MM.1S (cell line): Measurements from ENCODE around the gene CNPY2.

ENCODE experiments used
- DNase-seq: peaks from one replicate; pipeline ENCODE4 v3.0.0-alpha.2; 2015
- H2AFZ ChIP-seq: fragments of 300-600 bp; sonication (generic); 2 replicates; pipeline ENCODE4 v1.6.0; 2016; ENCODE audit warnings: antibody characterized with exemption, low read length
- H3F3A ChIP-seq: fragments of 300-600 bp; sonication (generic); 2 replicates; pipeline ENCODE4 v1.6.1; 2016; ENCODE audit warnings: mild to moderate bottlenecking, antibody characterized with exemption, low read length, moderate library complexity, mixed read lengths; ENCODE audit not compliant: insufficient read depth
- H3K27ac ChIP-seq: fragments of 300-600 bp; sonication (generic); 2 replicates; pipeline ENCODE4 v1.5.1; 2016; ENCODE audit warnings: mild to moderate bottlenecking, low read length
- H3K27me3 ChIP-seq: fragments of 300-600 bp; sonication (generic); replicated peaks from 2 replicates; pipeline ENCODE4 v1.6.0; 2016; ENCODE audit warnings: low read length; ENCODE audit not compliant: insufficient read depth
- H3K36me3 ChIP-seq: fragments of 300-600 bp; sonication (generic); replicated peaks from 2 replicates; pipeline ENCODE4 v1.6.1; 2016; ENCODE audit warnings: mild to moderate bottlenecking, low read length, mixed read lengths; ENCODE audit not compliant: insufficient read depth
- H3K4me1 ChIP-seq: fragments of 300-600 bp; sonication (generic); 2 replicates; pipeline ENCODE4 v1.6.1; 2016; ENCODE audit warnings: low read length, mixed read lengths
- H3K4me2 ChIP-seq: fragments of 300-600 bp; sonication (generic); 2 replicates; pipeline ENCODE4 v1.6.0; 2016; ENCODE audit warnings: low read depth, low read length
- H3K4me3 ChIP-seq: fragments of 300-600 bp; sonication (generic); 2 replicates; pipeline ENCODE4 v1.5.1; 2016; ENCODE audit warnings: low read length, mixed read lengths
- H3K79me2 ChIP-seq: fragments of 300-600 bp; sonication (generic); 2 replicates; pipeline ENCODE4 v1.6.1; 2016; ENCODE audit warnings: mixed run types, low read length, mixed read lengths
- H3K9ac ChIP-seq: fragments of 300-600 bp; sonication (generic); 2 replicates; pipeline ENCODE4 v1.6.1; 2016; ENCODE audit warnings: low read length, mixed read lengths
- H3K9me2 ChIP-seq: fragments of 300-600 bp; sonication (generic); replicated peaks from 2 replicates; pipeline ENCODE4 v1.6.1; 2016; ENCODE audit warnings: mild to moderate bottlenecking, low read length, mixed read lengths; ENCODE audit not compliant: insufficient read depth
- H3K9me3 ChIP-seq: fragments of 300-600 bp; sonication (generic); replicated peaks from 2 replicates; pipeline ENCODE4 v1.6.1; 2016; ENCODE audit warnings: mild to moderate bottlenecking, low read length, mixed read lengths; ENCODE audit not compliant: insufficient read depth
- H4K20me1 ChIP-seq: fragments of 300-600 bp; sonication (generic); 2 replicates; pipeline ENCODE4 v1.6.1; 2016; ENCODE audit warnings: mild to moderate bottlenecking, low read length, moderate library complexity, mixed read lengths; ENCODE audit not compliant: insufficient read depth
- EZH2 ChIP-seq: fragments of 300-600 bp; sonication (generic); optimal IDR thresholded peaks from 2 replicates; pipeline ENCODE3; 2017; ENCODE audit warnings: low read depth, mild to moderate bottlenecking, antibody characterized with exemption, low read length, mixed read lengths
- EZH2phosphoT487 ChIP-seq: fragments of 300-600 bp; sonication (generic); IDR thresholded peaks from 2 replicates; pipeline ENCODE4 v1.6.1; 2018; ENCODE audit warnings: antibody characterized with exemption, low read length
- TF ChIP-seq, protein P1 (sequence below): fragments of 300-600 bp; sonication (generic); IDR thresholded peaks from 2 replicates; pipeline ENCODE4 v1.5.1; 2016; ENCODE audit warnings: antibody characterized with exemption, low read length, mixed read lengths

The CNPY2 gene

DNA sequence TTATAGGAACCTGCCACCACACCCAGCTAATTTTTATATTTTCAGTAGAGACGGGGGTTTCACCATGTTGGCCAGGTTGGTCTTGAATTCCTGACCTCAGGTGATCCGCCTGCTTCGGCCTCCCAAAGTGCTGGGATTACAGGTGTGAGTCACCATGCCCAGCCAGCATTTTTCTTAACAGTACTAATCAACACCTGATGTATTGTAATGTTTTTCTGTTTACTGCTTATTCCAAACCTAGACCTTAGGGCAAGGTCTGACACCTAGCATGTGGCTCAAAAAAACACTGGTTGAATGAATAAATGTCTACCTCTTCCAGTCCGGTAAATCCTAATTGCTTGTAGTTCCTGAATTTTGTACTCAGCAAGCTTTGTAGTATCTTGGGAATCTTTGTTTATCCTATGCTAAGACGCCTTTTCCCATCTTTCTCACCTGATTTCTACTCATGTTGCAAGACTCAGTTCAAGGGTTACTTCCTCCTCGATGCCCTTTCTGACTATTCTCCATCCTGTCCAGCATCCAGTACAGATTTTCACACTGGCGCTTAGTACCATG, 15.2 kb upstream of the CNPY2 start:
- H3K27ac ChIP-seq: no peak overlapping the region
- H3K9me2 ChIP-seq: no peaks in the 10 kb centered on the region
- no peak overlapping the region for H3K4me2 ChIP-seq
- H3F3A ChIP-seq: peaks cover 9% of the 10 kb centered on the region
- H3K27me3 ChIP-seq: no peaks in the 10 kb centered on the region
- H3K9ac ChIP-seq: no peak overlapping the region
- H3K9me3 ChIP-seq: no peaks in the 10 kb centered on the region
- no peak for DNase-seq
- H2AFZ ChIP-seq: no peak overlapping the region
- peaks cover 11% of the 10 kb centered on the region for H3K4me1 ChIP-seq
- H3K79me2 ChIP-seq: peaks cover 15% of the 10 kb centered on the region
- H3K36me3 ChIP-seq: no peaks in the 10 kb centered on the region
- TF ChIP-seq, protein P1, sequence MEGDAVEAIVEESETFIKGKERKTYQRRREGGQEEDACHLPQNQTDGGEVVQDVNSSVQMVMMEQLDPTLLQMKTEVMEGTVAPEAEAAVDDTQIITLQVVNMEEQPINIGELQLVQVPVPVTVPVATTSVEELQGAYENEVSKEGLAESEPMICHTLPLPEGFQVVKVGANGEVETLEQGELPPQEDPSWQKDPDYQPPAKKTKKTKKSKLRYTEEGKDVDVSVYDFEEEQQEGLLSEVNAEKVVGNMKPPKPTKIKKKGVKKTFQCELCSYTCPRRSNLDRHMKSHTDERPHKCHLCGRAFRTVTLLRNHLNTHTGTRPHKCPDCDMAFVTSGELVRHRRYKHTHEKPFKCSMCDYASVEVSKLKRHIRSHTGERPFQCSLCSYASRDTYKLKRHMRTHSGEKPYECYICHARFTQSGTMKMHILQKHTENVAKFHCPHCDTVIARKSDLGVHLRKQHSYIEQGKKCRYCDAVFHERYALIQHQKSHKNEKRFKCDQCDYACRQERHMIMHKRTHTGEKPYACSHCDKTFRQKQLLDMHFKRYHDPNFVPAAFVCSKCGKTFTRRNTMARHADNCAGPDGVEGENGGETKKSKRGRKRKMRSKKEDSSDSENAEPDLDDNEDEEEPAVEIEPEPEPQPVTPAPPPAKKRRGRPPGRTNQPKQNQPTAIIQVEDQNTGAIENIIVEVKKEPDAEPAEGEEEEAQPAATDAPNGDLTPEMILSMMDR: no peak
- TF ChIP-seq EZH2: no peak
- TF ChIP-seq EZH2phosphoT487: no peak
- no peaks in the 10 kb centered on the region for H4K20me1 ChIP-seq
- no peak overlapping the region for H3K4me3 ChIP-seq

DNA sequence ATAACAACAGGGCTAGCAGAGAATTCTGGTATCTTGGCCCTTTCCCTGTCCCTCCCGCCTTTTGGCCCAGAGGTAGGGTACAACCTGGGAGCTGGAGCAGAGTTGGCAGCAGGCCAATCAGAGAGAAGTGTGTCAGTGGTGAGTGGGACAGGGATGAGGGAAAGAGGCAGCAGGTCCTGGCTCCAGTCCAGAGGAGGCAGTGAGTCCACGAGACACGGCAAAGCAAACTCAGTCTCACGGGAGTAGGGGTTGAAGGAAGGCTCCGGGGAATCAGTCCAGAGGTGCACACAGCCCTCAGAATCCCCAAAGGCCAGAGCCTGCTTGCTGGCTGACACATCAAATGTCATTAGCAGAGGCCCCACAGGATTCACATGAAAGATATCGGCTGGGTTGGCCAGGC, 10.7 kb upstream of the CNPY2 start:
- Histone ChIP-seq H3K9me3 (no peaks in the 10 kb centered on the region), H3K27me3 (no peaks in the 10 kb centered on the region), H3F3A (no peaks in the 10 kb centered on the region), H3K4me3 (no peak overlapping the region), H3K79me2 (no peaks in the 10 kb centered on the region), H3K4me1 (no peaks in the 10 kb centered on the region), H3K9ac (no peak overlapping the region), H2AFZ (no peak overlapping the region), H3K9me2 (no peaks in the 10 kb centered on the region), H3K4me2 (no peak overlapping the region), H3K36me3 (no peaks in the 10 kb centered on the region), H4K20me1 (no peaks in the 10 kb centered on the region), H3K27ac (no peak overlapping the region)
- no peak for TF ChIP-seq EZH2phosphoT487
- TF ChIP-seq EZH2: no peak
- TF ChIP-seq, protein P1: no peak
- no peak for DNase-seq

DNA sequence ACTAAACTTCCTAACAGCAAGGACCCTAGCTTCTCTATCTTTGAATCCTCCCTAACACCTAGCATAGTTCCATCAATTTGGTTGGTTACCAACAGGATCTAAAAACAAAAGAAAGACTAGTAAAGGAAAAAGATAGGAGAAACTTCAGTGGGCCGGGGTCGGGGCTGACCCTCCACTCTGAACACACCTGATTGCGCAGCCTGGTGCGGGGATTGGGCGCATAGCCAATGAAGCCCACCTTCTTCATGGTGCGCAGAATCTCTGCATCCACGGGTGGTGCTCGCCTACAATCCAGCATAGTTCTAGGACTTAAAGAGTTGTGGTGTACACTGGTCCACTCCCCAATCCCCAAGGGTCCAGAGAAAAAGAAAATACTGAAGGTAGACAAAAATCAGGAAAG, 10.3 kb upstream of the CNPY2 start:
- no peaks in the 10 kb centered on the region for H4K20me1 ChIP-seq
- H3K9me3 ChIP-seq: no peaks in the 10 kb centered on the region
- H3K4me1 ChIP-seq: no peaks in the 10 kb centered on the region
- H3F3A ChIP-seq: no peaks in the 10 kb centered on the region
- no peak overlapping the region for H3K4me2 ChIP-seq
- no peak overlapping the region for H3K27ac ChIP-seq
- no peak for DNase-seq
- no peaks in the 10 kb centered on the region for H3K79me2 ChIP-seq
- H3K36me3 ChIP-seq: no peaks in the 10 kb centered on the region
- TF ChIP-seq EZH2 (no peak), EZH2phosphoT487 (no peak)
- TF ChIP-seq, protein P1: no peak
- no peaks in the 10 kb centered on the region for H3K9me2 ChIP-seq
- no peaks in the 10 kb centered on the region for H3K27me3 ChIP-seq
- no peak overlapping the region for H2AFZ ChIP-seq
- H3K4me3 ChIP-seq: no peak overlapping the region
- H3K9ac ChIP-seq: no peak overlapping the region
